Measurements from ENCODE around the gene NME3. TPM values are rescaled to one million over a fixed set of nuclear protein-coding genes. Genes with fewer than 3 reads are reported as not detected.

The NME3 gene
- total RNA-seq, 1 experiment from 2014 or later, result 86.8 TPM

DNA sequence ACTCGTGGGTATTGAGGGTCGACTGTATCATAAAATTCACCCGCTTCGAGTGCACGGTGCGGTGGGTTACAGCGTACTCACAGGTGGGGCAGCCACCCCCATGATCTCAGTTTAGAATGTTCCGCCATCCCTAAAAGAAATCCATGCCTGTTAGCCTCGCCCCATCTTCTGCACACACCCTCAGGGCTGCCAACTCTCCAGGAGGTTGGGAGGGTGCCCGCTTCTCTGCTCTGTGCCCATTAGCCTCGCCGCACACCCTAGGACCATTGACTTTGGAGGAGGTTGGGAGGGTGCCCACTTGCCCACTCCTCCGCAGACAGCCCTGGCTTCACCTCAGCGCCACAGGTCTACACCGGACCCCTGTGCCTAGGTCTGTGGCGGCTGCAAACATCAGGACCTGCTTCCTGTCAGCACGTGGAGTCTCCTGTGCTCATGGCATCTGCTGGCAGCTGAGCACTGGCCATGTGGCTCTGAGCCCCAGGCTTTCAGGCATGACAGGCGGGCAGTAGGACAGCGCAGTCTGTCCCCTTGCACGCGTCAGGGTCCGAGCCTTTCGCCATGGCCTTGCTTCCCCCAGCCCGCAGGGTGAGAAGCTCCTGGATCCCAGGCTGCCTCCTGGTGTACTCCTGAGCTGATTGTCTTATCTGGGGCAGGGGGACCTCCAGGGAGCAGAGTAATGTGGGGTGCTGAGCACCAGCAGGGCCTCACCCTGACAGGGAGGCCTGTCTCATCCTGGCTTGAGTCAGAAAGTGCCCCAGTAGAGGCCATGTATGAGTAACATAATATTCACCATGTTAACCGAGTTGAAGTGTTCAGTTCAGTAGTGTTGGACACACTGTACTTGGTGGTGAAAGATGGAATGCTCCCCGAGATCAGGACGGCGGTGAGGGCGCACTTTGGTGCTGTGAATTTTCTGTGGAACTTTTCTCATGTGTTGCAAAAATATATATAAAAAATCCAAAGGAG lies 21.9 kb downstream of the NME3 start (continued):
- TF ChIP-seq, protein P1, sequence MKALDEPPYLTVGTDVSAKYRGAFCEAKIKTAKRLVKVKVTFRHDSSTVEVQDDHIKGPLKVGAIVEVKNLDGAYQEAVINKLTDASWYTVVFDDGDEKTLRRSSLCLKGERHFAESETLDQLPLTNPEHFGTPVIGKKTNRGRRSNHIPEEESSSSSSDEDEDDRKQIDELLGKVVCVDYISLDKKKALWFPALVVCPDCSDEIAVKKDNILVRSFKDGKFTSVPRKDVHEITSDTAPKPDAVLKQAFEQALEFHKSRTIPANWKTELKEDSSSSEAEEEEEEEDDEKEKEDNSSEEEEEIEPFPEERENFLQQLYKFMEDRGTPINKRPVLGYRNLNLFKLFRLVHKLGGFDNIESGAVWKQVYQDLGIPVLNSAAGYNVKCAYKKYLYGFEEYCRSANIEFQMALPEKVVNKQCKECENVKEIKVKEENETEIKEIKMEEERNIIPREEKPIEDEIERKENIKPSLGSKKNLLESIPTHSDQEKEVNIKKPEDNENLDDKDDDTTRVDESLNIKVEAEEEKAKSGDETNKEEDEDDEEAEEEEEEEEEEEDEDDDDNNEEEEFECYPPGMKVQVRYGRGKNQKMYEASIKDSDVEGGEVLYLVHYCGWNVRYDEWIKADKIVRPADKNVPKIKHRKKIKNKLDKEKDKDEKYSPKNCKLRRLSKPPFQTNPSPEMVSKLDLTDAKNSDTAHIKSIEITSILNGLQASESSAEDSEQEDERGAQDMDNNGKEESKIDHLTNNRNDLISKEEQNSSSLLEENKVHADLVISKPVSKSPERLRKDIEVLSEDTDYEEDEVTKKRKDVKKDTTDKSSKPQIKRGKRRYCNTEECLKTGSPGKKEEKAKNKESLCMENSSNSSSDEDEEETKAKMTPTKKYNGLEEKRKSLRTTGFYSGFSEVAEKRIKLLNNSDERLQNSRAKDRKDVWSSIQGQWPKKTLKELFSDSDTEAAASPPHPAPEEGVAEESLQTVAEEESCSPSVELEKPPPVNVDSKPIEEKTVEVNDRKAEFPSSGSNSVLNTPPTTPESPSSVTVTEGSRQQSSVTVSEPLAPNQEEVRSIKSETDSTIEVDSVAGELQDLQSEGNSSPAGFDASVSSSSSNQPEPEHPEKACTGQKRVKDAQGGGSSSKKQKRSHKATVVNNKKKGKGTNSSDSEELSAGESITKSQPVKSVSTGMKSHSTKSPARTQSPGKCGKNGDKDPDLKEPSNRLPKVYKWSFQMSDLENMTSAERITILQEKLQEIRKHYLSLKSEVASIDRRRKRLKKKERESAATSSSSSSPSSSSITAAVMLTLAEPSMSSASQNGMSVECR (CRISPR knock-in tag; IDR thresholded peaks at IDR 0.05; ENCODE audit: borderline replicate concordance), result no peak

DNA sequence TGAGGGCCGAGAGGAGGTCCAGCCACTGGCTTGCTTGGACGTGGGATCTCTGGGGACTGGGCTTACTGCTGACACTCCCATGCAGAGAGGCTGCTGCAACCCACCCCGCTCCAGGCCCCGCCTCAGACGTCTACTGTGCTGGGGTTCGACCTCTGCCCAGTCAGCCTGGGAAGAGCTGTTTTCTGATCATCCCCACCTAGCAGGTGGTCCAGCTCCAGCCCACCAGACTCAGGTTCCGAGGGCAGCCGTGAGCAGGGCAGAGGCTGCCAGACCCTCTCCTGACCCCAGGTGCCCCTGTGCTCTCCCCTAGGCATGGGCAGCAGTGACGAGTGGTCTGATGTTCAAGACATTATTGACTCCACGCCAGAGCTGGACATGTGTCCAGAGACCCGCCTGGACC lies 23.4 kb downstream of the NME3 start:
- H3K27ac Mint-ChIP-seq, result no peak overlapping the region
- ChIA-PET CTCF (no interaction called here), POLR2A (no interaction called here)
- no peak overlapping the region for H3K4me3 Mint-ChIP-seq
- no peaks in the 10 kb centered on the region for H3K27me3 Mint-ChIP-seq (ENCODE audit: low read depth)
- no peaks in the 10 kb centered on the region for H3K9me3 Mint-ChIP-seq
- H3K4me1 Mint-ChIP-seq, result no peaks in the 10 kb centered on the region
- no peak for TF ChIP-seq TEAD1 (CRISPR knock-in tag; IDR thresholded peaks at IDR 0.05)
- TF ChIP-seq IRF2 (CRISPR knock-in tag; IDR thresholded peaks at IDR 0.05; ENCODE audit: borderline replicate concordance, low read depth), result no peak
- TF ChIP-seq SP1 (CRISPR knock-in tag; conservative IDR thresholded peaks at IDR 0.05), result no peak
- no peak for TF ChIP-seq ZNF232 (CRISPR knock-in tag; IDR thresholded peaks at IDR 0.05)
- TF ChIP-seq, protein P2, sequence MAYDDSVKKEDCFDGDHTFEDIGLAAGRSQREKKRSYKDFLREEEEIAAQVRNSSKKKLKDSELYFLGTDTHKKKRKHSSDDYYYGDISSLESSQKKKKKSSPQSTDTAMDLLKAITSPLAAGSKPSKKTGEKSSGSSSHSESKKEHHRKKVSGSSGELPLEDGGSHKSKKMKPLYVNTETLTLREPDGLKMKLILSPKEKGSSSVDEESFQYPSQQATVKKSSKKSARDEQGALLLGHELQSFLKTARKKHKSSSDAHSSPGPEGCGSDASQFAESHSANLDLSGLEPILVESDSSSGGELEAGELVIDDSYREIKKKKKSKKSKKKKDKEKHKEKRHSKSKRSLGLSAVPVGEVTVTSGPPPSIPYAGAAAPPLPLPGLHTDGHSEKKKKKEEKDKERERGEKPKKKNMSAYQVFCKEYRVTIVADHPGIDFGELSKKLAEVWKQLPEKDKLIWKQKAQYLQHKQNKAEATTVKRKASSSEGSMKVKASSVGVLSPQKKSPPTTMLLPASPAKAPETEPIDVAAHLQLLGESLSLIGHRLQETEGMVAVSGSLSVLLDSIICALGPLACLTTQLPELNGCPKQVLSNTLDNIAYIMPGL (CRISPR knock-in tag; IDR thresholded peaks at IDR 0.05), result no peak
- no peak for TF ChIP-seq ESRRA (CRISPR knock-in tag; IDR thresholded peaks at IDR 0.05; ENCODE audit: borderline replicate concordance)
- no peak for ATAC-seq
- DNase-seq (ENCODE audit: low spot score), result no peak
- peaks cover 12% of the 10 kb centered on the region for H3K36me3 Mint-ChIP-seq

DNA sequence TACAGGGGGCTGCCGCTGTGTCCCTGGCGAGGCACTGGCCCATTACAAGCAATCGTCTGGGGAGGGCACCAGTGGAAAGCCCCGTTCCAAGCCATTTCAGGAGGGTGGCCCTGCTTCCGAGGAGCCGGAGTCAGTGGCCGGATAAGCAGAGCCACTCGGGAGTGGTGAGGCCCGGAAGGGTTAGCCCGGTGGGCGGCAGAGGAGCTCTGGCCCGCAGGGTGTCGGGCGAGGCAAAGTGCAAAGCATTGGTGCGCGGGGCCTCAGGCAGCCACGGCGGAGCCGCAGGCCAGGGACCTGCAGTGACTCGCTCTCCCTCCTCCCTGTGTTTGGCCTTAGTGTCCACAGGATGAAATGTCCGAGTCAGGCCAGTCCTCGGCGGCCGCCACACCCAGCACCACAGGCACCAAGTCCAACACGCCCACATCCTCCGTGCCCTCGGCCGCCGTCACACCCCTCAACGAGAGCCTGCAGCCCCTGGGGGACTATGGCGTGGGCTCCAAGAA lies 24.6 kb downstream of the NME3 start:
- TF ChIP-seq, protein P3, sequence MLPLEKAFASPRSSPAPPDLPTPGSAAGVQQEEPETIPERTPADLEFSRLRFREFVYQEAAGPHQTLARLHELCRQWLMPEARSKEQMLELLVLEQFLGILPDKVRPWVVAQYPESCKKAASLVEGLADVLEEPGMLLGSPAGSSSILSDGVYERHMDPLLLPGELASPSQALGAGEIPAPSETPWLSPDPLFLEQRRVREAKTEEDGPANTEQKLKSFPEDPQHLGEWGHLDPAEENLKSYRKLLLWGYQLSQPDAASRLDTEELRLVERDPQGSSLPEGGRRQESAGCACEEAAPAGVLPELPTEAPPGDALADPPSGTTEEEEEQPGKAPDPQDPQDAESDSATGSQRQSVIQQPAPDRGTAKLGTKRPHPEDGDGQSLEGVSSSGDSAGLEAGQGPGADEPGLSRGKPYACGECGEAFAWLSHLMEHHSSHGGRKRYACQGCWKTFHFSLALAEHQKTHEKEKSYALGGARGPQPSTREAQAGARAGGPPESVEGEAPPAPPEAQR (CRISPR knock-in tag; IDR thresholded peaks at IDR 0.05), result no peak
- no peak for TF ChIP-seq ZNF396 (CRISPR knock-in tag; IDR thresholded peaks at IDR 0.05; ENCODE audit: borderline replicate concordance)
- TF ChIP-seq, protein P4, sequence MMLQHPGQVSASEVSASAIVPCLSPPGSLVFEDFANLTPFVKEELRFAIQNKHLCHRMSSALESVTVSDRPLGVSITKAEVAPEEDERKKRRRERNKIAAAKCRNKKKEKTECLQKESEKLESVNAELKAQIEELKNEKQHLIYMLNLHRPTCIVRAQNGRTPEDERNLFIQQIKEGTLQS (CRISPR knock-in tag; conservative IDR thresholded peaks at IDR 0.05), result no peak
- no peak for TF ChIP-seq TEAD1 (CRISPR knock-in tag; IDR thresholded peaks at IDR 0.05)
- TF ChIP-seq FOXJ3 (CRISPR knock-in tag; IDR thresholded peaks at IDR 0.05; ENCODE audit: borderline replicate concordance), result no peak
- TF ChIP-seq, protein P5, sequence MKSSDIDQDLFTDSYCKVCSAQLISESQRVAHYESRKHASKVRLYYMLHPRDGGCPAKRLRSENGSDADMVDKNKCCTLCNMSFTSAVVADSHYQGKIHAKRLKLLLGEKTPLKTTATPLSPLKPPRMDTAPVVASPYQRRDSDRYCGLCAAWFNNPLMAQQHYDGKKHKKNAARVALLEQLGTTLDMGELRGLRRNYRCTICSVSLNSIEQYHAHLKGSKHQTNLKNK (CRISPR knock-in tag; IDR thresholded peaks at IDR 0.05), result no peak
- no peak for TF ChIP-seq CBFB (CRISPR knock-in tag; IDR thresholded peaks at IDR 0.05; ENCODE audit: low read depth)
- DNase-seq (ENCODE audit: low spot score) (no peak), ATAC-seq (no peak)
- H3K27me3 Mint-ChIP-seq (ENCODE audit: low read depth), result no peaks in the 10 kb centered on the region
- CTCF ChIA-PET, result no interaction called here
- no peak overlapping the region for H3K4me3 Mint-ChIP-seq
- POLR2A ChIA-PET, result interaction anchor here (0.5 kb wide), 1 partner anchor 161 kb away, joined by 3 read pairs; no protein-coding TSS in a partner anchor
- no peaks in the 10 kb centered on the region for H3K4me1 Mint-ChIP-seq
- H3K9me3 Mint-ChIP-seq, result no peaks in the 10 kb centered on the region
- peaks cover 4% of the 10 kb centered on the region for H3K36me3 Mint-ChIP-seq
- H3K27ac Mint-ChIP-seq, result no peak overlapping the region
